GM08714 (cell line): Measurements from ENCODE around the gene TNS1.

ENCODE experiments used
- H3K4me3 ChIP-seq: fragments of 200-500 bp; sonication (Bioruptor generic); 2 replicates; pipeline ENCODE4 v1.5.1; 2014; ENCODE audit warnings: mild to moderate bottlenecking, low read length, inconsistent platforms
- ZNF274 ChIP-seq: IDR thresholded peaks from 2 replicates; pipeline ENCODE4 v1.6.1; 2012; ENCODE audit warnings: mild to moderate bottlenecking, low read depth, low read length

Gene TNS1

DNA sequence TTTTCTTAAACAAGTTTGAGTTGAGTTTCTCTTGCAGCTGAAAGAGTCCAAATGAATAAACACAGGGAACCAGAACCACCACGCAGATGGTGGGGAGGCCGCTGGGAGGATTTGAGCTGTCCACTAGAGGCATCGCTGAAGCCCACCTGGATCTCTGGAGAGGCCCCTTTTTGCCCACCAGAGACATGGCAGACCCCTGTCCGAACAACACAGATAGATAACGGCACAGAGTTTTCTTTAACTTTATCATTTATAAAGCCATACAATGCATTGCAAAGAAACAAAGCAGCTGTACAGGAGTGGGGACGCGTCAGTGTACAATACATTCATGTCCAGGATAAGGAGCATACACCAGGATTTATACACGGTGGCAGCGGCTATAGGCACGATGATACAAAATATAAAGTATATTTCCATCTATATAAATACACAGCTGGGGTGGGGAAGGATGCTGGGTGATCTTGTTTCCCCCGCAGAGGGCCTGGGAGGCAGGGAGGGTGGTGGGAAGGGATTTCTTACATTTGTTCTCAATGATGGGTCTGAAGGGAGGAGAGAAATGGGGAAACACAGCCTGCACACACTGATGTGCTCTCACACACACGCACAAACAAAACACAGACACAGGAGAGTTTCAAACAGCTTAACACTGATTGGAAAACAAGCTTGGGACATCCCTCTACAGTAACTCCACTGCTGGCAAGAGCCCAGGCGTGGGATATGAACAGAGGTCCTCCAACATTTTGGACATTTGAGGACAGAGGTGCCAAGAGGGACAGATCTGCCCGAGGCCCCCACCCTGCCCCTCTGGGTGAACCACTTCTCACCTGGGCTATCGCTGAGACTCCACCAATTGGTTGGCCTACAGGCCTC lies 203.0 kb downstream of the TNS1 start:
- TF ChIP-seq ZNF274 = no peak
- H3K4me3 ChIP-seq = no peak overlapping the region

DNA sequence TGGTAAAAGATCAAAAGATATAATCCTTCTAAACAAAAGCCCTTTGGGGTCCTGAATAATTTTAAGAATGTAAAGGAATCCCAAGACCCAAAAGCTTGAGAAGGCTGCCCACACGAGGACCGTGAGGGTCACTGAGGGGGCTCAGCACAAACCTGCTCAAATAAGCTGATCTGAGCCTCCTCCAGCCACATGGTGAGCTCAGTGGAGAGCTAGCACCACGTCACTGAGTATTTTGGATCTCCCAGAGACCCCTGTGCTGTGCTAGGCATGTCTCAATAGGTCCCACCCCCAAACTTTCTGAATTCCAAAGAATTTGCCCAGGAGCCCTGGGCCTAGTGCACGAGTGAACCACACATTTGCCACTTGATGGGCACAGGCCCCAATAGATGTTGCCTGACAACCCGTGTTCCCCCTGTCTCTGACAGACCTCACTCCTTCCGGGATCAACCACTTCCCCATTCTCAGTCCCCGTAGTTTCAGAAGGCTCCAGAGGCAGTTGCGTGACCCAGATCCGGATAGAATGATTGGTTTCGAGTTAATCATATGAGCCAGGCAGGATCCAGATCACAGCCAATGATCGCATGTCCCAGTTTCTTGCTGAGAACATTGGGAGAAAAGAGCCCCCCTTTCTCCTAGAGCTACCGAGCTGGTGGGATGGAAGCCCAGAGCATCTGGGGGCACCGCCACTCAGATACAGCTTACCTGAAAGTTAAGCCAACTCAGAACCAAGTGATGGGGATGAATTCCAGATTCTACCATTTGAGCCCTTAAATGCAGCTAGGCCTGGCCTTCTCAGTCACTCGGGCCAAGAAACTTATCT lies 203.8 kb downstream of the TNS1 start:
- H3K4me3 ChIP-seq = no peak overlapping the region
- TF ChIP-seq ZNF274 = no peak

DNA sequence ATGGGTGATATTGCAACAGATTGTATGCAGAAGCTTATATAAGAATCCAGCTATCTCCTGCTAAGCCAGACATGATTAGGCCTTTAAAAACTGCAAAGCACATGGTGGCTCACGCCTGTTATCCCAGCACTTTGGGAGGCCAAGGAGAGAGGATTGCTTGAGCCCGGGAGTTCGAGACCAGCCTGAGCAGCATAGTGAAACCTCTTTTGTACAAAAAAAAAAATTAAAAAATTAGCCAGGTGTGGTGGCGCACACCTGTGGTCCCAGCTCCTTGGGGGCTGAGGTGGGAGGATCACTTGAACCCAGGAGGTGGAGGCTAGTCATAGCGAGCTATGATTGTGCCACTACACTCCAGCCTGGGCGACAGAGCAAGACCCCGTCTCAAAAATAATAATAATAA lies 204.6 kb downstream of the TNS1 start:
- TF ChIP-seq ZNF274 = no peak
- no peak overlapping the region for H3K4me3 ChIP-seq

DNA sequence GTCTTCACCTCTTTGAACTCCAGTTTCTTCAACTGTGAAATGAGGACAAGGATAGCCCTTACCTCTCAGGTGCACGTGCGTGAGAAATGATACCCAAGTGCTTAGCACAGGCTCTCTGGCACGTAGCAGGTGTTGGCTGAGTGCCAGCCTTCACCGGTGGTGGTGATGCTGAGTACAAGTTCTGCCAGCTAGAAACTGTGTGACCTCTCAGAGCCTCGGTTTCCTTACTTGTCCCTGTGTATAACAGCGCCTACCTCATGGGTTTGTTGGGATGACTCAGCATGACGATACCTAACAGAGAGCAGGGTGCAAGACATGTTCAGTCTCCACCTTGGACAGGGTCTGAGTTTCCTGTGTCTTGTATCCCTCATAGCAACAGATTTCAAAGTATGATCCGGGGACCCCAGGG lies 205.1 kb downstream of the TNS1 start:
- no peak overlapping the region for H3K4me3 ChIP-seq
- no peak for TF ChIP-seq ZNF274

DNA sequence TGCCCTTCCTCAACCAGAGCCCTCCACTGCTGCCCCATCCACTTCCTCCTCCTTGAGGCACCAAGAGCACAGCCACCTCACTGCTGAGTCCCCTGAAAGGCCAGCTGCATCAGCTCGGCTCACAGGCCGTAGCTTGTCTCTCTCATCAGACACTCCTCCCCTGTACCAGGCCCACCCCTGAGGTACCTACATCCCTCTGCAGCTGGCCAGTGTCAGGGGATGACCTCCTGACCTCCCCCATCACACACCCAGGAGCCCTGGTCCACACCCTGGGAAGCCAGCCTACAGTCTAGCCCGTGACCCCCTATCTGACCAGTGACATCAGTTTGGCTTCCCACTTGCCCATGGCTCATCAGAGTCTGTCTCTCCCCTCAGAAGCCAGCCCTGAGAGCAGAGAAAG lies 205.6 kb downstream of the TNS1 start:
- no peak overlapping the region for H3K4me3 ChIP-seq
- TF ChIP-seq ZNF274 = no peak

DNA sequence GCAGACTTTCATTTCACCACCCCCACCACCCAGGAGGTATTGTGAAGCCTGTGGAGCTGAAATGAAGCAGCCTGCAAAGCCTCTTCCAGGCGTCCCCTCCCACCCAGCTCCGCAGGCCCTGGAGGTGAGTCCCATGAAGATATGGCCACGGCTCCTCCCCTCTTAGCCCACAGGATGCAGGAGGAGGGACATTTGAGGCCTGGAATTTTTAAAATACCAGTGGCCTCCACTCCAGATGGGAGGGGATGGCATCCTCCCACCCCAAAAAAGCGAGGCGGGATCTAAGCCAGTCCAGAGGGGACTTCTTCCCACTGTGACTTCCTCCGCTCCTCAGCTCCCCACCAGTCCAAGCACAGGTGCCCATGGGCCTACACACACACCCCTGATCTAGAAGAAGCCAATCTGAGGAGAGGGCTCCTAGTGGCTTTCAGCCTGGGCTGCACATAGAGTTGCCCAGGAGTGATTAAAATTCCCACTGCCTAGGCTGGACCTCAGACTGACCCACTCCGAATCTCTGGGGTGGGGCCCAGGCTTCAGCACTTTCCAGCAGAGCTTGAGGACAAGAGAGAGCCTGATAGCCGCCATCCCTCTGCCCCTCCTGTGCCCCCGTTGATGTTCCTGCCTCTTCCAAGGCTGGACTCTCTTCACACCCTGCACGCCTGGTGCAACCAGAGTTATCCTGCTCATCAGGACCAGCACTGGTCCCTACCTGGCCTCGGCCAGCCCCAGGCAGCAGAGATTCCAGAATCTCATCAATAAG lies 206.9 kb downstream of the TNS1 start:
- H3K4me3 ChIP-seq = no peak overlapping the region
- no peak for TF ChIP-seq ZNF274

DNA sequence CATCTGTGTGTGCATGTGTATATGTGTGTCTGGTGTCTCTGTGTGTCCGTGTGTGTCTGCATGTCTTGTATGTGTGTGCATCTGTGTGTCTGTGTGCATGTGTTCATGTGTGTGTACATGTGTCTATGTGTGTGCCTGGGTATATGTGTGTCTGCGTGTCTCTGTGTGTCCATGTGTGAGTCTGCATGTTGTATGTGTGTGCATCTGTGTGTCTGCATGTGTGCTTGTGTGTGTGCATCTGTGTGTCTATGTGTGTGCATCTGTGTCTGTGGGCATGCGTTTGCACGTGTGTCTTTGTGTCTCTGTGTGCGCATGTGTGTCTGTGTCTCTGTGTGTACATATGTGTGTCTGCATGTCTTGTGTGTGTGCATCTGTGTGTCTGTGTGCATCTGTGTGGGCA lies 207.7 kb downstream of the TNS1 start:
- no peak for TF ChIP-seq ZNF274
- no peak overlapping the region for H3K4me3 ChIP-seq

DNA sequence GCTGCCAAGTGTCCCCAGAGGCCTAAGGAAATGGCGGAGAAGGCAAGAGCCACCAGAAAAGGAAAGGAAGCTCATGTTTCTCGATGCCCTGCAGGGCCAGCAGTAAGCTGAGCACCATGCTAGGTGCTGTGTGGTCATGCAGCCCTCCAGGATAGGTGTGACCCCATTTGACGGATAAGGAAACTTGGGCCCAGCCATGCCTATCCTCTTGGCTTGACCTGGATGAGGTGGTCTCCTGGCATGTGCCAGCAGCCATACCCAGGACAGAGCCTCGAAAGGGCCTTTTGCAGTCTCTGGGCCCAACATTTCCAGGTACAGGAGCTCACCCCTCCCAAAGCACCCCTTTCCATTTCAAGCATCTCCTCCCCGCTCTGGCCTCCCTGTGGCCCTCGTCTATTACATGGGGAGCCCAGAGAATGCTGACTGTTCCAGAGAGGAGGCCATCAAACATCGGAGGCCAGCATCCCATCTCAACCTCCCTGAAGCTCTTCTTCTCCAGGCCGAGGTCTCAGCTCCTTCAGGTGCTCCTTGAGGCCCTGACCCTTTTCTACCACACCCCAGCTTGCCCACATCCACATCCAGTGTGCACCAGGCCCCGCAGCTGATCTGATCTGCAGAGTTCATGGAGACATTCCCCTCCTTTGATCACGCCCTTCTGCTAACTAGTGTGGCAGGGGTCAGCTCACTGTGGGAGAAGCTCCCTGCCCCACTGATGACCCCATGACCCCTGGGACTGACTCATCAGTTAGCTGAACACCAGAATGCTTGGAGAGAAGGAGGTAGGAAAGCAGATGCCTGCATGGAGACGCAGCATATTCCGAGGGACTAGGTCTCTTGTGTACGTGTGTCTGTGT lies 208.4 kb downstream of the TNS1 start:
- H3K4me3 ChIP-seq = no peak overlapping the region
- no peak for TF ChIP-seq ZNF274

DNA sequence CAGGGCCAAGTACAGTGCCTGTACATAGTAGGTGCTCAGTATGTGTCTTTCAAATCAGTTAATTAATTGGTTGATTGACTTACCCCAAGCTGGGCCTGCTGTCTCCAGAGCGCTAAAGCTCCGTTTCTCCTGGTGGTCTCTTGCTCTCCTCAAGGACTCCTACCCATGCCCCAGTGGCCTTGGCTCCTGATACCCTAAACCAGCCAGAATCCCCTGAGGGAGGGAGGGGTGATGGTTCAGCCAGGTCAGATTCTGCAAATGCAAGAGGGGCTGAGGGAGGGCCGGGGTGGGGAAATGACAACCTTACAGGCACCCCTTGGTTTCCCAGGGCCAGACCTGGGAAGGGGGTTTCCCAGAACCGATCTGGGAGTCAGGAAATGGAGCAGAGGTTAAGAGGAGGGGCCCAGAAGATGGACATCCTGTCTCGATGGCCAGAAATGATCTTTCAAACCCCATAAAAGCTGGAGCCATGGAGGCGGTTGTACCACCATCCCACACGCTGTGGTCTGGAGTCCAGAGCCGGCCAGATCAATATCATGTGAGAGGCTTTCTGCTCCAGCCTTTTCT lies 209.1 kb downstream of the TNS1 start:
- H3K4me3 ChIP-seq = no peak overlapping the region
- TF ChIP-seq ZNF274 = no peak

DNA sequence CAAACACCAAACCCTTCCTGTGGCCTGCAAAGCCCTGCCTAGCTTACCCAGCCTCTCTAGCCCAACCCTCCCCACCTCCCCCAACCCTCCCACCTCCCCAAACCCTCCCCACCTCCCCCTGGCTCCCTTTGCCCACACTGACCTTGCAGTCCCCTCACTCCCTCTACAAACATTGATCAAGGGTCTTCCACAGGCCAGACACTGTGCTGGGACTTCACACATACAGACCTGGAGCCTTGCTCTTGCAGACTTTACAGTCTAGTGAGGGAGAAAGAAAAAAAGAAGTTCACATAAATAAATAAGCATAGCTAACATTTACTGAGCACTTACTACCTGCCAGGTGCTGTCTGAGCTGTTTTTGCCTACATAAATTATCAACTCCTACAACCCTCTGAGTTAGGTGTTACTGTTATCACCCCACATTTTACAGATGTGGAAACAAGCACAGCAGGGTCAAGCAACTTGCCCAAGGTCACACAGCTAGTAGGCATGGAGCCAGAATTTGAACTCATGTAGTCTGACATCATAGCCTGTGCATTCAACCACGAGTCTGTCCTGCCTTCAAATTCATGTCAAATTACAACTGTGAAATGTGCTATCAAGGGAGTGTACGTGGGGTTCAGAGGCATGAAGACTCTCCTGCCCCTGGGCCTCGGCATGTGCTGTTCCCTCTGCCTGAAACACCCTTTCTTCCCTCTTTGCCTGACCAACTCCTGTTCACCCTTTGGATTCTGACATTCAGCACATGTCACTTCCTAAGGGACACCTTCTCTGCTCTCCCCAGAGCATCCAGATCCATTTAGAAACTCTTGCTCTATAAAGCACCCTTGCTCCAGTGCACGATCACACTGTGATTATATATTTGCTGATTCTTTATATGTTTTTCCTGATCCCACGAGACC lies 209.9 kb downstream of the TNS1 start:
- TF ChIP-seq ZNF274 = no peak
- H3K4me3 ChIP-seq = no peak overlapping the region

DNA sequence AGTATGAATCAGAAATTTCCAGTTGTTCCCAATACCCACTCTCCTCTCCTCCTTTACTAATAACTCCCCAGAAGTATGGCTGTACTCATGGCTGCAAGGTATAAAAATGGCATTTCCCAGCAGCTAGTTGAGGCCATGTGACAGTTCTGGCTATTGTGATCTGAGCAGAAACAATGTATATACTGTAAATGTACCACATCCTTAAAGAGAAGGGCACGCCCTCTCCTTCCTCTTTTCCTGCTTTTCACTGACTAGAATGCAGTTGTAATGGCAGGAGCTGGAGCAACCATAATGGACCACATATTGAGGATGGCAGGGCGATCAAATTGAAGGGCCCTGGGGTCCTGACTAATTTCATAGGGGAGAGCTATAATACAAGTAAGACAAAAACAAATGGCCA lies 211.2 kb downstream of the TNS1 start:
- no peak overlapping the region for H3K4me3 ChIP-seq
- no peak for TF ChIP-seq ZNF274

DNA sequence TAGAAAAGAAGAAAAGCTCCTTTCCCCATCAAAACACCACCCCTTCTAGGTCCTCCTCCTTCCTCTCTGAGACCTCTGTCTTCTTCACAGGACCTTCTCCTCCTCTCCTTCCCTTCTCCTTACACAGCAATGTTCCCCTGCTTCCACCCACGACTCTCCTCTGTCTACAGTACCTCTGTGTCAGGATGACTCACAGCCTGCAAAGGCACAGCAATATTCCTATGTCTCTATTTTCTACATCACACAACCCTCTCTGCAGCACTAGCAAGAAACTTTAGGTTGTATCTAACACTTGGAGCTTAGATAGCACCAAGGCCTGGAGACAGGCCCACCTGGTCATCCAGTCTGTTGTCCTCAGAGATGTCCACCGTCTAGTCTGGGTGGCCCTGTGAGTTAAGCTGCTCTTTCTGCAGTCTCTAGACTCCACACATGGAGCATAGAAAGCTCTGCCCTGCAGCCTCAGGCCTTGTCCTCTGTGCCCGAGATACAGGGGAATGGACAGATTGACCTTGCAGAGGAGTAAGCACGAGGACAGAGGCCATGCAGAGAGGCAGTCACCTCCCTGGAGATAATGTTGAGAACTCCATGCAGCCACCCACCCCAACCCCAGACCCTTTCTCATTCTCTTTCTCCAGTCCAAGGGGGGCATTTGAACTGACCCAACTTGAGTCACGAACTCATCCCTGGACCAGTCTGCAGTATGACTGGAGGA lies 212.0 kb downstream of the TNS1 start:
- TF ChIP-seq ZNF274 = no peak
- H3K4me3 ChIP-seq = no peak overlapping the region
